Panc1 (cell line): ENCODE data around the gene LHX1.

Source experiments
- POLR2AphosphoS5 ChIP-seq: IDR thresholded peaks from 2 replicates; pipeline ENCODE4 v1.6.1; 2012; ENCODE audit warnings: mild to moderate bottlenecking, low read depth, low read length, moderate library complexity
- SIN3A ChIP-seq: IDR thresholded peaks from 2 replicates; pipeline ENCODE4 v1.6.1; 2012; ENCODE audit warnings: low read depth, mild to moderate bottlenecking, low read length, moderate library complexity, borderline replicate concordance; ENCODE audit not compliant: insufficient read depth
- TF ChIP-seq, protein P1 (sequence below): fragments of 450-650 bp; IDR thresholded peaks from 2 replicates; pipeline ENCODE4 v1.5.1; 2017; ENCODE audit warnings: mild to moderate bottlenecking
- TF ChIP-seq, protein P2 (sequence below), 2 experiments: IDR thresholded peaks; 2 replicates each; pipeline ENCODE4 v1.6.1; 2011 to 2012; ENCODE audit warnings: low read depth in 2 of 2, control low read depth in 1 of 2, low read length in 1 of 2, mild to moderate bottlenecking in 1 of 2, moderate library complexity in 1 of 2; ENCODE audit not compliant: insufficient read depth in 1 of 2

DNA sequence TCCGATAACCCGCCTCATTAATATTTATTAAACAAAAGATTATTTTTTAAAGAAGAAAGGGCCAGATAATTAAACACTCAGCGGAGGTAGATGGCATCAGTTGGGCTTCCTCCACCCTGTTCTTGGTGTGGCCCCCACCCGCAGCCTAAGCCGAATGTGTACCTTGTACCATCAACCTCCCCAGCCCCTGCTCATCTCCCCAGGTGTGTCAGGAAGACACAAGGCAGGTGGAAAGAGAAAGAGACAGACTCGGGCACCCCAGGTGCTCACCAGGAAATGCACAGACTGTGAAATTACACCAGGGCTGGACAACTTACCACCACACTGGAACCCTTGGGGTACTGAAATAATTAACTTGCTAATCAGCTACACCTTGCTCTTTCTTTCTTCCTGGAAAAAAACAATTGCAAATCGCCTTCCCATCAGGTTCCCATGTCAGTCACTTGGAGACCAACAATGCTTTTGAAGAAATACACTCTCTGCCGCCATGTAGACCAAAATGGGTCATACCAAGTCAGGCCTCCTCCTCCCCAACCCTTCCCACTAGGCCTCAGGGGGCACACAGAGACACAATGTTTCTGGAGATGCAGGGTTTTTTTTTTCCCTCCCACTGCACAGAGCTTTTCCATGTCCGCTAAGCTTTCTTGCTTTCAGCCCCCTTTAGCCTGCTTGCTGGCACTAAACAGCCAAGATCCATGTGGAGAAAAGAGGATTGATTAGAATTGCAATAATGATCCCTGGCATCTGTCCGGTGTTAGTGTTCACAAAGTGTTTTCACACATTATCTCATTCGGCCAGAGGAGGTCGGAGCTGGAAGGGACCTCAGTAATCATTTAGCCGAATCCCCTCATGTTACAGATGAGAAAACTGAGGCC is 8.6 kb upstream of the LHX1 start:
- no peak for TF ChIP-seq SIN3A
- TF ChIP-seq, protein P1, sequence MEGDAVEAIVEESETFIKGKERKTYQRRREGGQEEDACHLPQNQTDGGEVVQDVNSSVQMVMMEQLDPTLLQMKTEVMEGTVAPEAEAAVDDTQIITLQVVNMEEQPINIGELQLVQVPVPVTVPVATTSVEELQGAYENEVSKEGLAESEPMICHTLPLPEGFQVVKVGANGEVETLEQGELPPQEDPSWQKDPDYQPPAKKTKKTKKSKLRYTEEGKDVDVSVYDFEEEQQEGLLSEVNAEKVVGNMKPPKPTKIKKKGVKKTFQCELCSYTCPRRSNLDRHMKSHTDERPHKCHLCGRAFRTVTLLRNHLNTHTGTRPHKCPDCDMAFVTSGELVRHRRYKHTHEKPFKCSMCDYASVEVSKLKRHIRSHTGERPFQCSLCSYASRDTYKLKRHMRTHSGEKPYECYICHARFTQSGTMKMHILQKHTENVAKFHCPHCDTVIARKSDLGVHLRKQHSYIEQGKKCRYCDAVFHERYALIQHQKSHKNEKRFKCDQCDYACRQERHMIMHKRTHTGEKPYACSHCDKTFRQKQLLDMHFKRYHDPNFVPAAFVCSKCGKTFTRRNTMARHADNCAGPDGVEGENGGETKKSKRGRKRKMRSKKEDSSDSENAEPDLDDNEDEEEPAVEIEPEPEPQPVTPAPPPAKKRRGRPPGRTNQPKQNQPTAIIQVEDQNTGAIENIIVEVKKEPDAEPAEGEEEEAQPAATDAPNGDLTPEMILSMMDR, result no peak
- no peak for TF ChIP-seq POLR2AphosphoS5
- TF ChIP-seq, protein P2, sequence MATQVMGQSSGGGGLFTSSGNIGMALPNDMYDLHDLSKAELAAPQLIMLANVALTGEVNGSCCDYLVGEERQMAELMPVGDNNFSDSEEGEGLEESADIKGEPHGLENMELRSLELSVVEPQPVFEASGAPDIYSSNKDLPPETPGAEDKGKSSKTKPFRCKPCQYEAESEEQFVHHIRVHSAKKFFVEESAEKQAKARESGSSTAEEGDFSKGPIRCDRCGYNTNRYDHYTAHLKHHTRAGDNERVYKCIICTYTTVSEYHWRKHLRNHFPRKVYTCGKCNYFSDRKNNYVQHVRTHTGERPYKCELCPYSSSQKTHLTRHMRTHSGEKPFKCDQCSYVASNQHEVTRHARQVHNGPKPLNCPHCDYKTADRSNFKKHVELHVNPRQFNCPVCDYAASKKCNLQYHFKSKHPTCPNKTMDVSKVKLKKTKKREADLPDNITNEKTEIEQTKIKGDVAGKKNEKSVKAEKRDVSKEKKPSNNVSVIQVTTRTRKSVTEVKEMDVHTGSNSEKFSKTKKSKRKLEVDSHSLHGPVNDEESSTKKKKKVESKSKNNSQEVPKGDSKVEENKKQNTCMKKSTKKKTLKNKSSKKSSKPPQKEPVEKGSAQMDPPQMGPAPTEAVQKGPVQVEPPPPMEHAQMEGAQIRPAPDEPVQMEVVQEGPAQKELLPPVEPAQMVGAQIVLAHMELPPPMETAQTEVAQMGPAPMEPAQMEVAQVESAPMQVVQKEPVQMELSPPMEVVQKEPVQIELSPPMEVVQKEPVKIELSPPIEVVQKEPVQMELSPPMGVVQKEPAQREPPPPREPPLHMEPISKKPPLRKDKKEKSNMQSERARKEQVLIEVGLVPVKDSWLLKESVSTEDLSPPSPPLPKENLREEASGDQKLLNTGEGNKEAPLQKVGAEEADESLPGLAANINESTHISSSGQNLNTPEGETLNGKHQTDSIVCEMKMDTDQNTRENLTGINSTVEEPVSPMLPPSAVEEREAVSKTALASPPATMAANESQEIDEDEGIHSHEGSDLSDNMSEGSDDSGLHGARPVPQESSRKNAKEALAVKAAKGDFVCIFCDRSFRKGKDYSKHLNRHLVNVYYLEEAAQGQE (IDR thresholded peaks at IDR 0.05; ENCODE audit: insufficient read depth in 1 of 2, low read depth in 2 of 2, low read length in 1 of 2), result no peak
